Activated gamma-delta T cell (primary cell): ENCODE results near the gene LYRM4.

Experiments
- DNase-seq: peaks from one replicate; lab custom pipeline; 2025; lab: John Stamatoyannopoulos, UW

LYRM4 gene

DNA sequence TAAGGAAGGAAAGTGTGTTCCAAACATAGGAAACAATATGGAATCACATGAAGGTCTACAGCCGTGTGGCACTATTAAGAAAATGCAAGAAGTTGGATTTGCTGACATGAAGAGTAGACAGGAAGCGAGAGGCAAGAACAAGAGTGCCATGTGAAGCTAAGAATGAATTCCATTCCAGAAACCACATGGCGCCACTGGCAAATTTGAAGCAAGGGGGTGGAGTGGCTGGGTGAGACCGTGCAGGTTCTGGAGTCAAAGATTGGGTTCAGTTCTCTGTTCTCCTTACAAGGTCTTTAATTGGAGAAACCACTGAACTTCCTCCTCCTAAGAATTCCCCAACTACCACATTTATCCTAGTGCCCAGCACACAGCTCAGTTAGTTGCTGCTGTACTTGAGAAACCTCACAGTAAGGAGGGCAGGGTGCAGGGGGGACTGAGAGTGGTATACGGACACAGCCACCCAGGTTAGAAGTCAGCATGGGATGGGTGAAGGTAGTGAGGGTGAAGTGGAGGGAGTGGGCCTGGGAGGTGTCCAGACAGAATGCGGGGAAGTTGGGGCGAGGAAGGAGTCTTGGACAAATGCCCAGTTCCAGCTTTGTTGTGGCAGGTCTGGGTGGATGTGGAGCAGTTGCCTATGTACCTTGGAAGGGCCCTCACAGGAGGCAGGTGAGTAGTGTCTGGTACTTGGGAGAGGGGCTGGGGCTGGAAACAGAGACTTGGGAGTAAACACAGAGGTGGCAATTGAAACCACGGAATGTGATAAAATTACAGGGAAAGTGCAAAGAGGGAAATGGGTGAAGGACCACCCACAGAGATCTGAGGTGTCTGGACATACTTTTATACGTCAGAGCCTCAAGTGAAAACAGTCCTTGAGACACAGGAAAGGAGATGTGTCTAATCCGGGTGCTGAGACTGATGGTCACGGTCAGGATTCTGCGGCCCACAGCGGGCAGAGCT, 14.3 kb downstream of the LYRM4 start:
- DNase-seq, result no peak

DNA sequence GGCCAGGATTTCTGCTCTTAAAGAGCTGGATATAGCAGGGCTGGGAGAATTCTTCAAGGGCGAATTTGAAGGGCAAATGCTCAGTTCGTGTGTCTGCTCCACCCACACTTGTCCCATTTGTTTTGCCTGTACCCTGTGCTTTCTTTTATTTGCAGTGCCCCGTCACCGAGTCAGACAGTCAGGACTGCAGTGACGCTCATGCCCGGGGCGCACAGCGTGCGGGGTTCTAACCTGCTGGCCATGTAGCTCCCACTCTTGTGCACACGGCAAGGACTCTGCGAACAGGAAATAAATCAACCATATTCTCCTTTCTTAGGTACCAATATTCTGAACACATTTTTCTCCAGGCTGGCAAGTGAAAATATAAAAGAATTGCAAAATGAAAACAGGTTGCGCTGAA, 17.7 kb downstream of the LYRM4 start:
- no peak for DNase-seq

- no peak for DNase-seq
Observed at GRCh38 chr6:5241252-5241651, 19.5 kb downstream of the LYRM4 start.

GRCh38 chr6:5238336-5238735, 22.4 kb downstream of the LYRM4 start:
- DNase-seq, result no peak

DNA sequence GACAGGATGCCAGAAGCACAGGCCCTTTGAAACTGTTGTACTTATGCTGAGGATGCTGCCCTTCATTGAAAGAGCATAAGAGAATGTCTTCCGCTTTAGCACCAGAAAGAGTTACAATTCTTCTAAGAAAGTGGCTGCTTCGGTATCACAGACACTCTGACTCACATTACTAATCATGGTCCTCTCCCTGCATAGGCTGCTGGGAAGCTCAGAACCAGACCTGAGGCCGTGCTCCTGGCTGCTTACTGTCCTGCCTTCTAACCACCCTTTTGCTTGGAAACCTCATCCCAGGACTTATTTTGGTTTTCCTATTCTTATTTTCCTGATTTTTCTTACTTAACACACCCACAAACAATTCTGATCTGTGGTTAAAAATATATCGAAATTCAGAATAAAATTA, 22.9 kb downstream of the LYRM4 start:
- DNase-seq, result no peak

DNA sequence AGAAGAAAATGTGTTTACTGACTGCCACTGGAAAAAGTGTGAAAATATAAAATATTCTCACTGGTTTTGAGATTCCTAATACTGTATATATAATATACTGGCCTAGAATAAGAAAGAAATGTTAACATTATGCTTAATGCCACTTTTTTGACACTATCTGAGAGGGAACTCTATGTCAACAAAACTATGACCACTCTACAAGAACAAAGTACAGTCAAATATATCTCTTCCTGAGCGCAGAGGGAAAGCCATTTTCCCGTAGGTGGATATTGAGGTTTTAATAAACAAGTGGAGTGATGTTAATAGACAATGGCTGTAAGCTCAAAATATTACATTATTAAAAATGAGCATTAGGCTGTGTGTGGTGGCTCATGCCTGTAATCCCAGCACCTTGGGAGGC, 24.9 kb downstream of the LYRM4 start:
- DNase-seq, result no peak

GRCh38 chr6:5234874-5235273, 25.9 kb downstream of the LYRM4 start:
- DNase-seq, result no peak

GRCh38 chr6:5231289-5231688, 29.5 kb downstream of the LYRM4 start:
- DNase-seq, result no peak

DNA sequence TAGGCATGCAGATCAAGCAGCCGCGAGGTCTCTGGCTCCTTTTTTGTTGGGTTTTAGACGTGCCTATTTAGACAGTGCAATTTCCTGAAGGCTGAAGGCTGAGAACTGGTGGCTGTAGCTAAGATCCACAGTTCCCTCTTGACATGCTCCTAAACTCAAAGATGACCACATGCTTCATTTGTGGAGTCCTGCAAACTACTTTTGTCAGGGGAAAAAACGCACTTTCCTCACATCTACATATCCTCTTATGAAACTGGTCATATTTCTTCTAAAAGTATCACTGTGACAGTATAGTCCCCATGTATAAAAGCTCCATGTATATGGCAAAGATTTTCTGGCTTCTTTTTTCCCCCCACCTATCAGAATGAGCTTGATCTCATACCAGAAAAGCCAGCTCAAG, 30.7 kb downstream of the LYRM4 start:
- no peak for DNase-seq

DNA sequence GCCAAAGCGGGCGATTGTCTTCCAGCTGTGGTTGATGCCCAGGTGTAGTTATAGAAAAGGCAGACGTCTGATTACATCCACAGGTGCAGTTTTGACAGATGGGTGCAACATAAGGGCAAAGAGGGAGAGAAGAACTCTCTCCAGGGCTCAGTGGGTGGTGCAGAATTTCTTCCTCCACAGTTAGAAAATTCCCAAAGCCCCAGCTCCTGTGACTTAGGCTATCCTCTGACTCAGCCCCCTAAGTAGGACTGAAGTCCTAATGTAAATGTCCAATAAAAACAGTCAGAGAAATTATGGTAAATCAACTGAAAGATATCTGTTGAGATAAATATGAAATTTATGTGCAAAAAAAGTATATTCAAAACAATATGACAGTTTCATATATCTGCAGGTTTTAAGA, 31.4 kb downstream of the LYRM4 start:
- DNase-seq, result no peak

GRCh38 chr6:5223309-5223708, 37.4 kb downstream of the LYRM4 start:
- DNase-seq, result no peak

DNA sequence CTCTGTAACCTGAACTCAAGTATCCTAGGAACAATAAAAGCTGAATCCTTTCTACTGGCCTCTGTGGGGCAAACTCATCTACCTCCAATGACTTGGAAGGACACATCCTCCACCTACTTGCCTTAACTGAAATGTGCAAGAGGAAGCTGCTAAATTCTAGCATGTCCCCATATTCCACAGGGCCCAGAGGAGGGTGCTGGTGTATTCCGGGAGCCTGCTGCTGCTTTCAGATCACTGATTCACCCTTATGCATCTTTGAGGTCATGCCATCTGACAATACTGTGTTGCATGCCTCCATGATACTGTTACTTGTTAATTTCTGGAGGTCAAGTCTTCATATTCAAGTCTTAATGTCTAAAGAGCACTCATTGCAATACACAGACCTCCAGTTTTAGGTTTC, 40.3 kb downstream of the LYRM4 start:
- DNase-seq, result no peak

DNA sequence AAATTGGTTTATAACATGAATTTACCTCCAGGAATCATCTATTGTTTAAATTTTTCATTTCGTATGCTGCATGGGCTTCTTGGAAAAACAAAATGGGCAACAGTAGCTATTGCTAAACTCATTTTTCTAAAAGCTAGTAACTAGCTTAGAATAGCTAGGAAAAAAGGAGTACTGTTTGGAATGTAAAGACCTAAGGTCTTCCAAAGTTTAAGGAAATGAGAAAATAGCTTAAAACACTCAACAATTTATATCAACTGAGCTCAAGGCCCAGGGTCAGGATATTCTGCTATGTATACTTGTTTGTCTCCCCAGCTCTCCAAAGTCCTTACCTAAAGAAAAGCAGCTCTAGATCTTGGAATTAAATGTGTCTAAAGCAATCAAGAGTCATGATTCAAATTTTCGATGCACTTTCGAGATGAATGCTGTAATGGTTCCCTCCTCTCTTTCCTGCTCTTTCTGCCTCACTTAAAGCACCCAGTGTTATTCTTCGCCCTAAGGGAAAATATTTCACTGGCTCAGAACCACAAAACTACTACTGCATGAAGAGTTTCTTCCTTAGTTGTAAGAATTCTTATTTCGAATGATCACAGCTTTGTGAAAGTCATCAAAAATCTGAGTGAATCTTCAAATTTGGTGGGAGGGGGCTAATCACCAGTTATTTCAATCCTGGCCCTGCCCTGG, 41.6 kb downstream of the LYRM4 start:
- no peak for DNase-seq

GRCh38 chr6:5217356-5217755, 43.4 kb downstream of the LYRM4 start:
- DNase-seq, result no peak

- no peak for DNase-seq
Observed at GRCh38 chr6:5215799-5216198, 45.0 kb downstream of the LYRM4 start.

GRCh38 chr6:5215159-5215558, 45.6 kb downstream of the LYRM4 start:
- no peak for DNase-seq

DNA sequence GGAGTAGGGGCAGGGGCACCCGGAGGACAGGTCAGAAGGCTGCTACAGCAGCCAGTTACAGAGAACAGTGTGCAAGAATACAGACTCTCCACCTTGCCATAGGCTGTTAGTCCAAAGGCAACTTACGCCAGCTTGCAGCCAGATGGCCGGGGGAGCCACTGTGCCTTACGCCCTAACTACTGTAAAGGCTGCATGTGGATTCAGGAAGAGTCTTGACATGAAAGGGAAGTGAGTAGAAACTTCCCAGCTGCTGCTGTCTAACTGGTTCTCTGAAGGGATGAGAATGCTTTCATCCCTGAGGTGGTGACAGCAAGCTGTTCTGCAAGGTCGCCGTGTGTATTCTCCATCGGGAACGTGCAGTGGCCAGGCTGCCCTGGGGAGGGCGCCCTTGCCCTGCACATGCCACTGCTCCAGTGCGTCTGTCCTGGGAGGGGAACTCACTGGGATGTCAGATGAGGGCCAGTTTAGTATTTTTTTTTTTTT, 46.1 kb downstream of the LYRM4 start:
- DNase-seq, result no peak

GRCh38 chr6:5213836-5214235, 46.9 kb downstream of the LYRM4 start:
- no peak for DNase-seq

DNA sequence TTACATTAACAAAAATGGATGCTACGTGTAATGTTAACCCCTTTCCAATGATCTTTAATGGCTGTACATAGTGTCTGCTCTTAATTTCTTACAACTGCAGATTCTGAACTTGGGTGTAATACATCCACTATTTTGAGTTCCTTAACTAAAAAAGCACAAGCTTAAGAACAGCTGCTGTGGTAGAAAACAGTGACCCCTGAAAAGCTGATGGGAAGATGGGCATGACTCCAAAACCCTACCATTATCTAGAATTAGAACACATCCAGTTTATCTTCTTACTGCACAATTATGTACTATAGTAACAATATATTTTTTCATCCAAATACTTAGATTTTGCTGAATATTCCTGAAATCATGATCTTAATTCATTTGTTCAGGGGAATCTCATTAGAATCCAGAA, 49.3 kb downstream of the LYRM4 start:
- no peak for DNase-seq

GRCh38 chr6:5208471-5208971, 52.2 kb downstream of the LYRM4 start:
- no peak for DNase-seq

GRCh38 chr6:5208057-5208456, 52.7 kb downstream of the LYRM4 start:
- no peak for DNase-seq

DNA sequence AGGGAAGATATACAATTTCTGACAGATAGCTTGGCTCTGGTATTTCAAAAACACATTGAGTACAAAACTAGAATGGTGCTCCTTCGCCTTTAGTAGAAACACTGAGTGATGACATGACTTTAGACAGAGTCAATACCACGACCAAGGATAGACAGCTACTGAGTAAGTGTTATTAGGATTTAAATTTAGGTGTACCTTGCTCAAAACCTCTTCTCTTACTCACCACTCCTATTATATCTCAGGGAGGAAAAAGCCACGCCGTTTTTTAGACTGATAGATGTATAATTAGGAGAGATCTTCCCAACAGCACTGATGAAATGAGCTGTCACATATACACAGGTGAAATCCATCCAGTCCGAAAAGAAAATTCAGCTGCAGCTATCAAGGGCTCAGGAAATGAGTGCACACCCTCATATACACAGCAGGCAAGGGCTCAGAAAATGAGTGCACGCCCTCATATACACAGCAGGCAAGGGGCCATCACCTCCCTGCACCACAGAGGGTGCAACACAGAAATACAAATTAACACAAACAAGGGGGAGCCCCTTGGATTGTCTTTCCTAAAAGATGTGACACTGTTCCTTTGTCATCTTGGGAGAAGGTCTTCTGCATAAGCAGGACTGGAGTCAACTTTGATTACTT, 53.7 kb downstream of the LYRM4 start:
- no peak for DNase-seq
